SK-N-SH (cell line): ENCODE data around the gene ELFN2. TPM values are rescaled to one million over a fixed set of nuclear protein-coding genes. Genes with fewer than 3 reads are reported as not detected.

Experiments
- CTCF ChIA-PET: fragments of 300-600, 350-600 bp; formaldehyde crosslinking; extraction: SDS; loops from one replicate; lab custom pipeline; 2021; lab: Yijun Ruan, JAX
- POLR2A ChIA-PET: fragments of 350-600 bp; sonication (Branson Sonifier 250); formaldehyde crosslinking; extraction: SDS; loops from one replicate; lab custom pipeline; 2020; ENCODE audit warnings: antibody characterized with exemption, inconsistent platforms; lab: Yijun Ruan, JAX
- DNase-seq: peaks from one replicate; pipeline ENCODE4 v3.0.0; 2012
- H2AFZ ChIP-seq: fragments of 200-600 bp; sonication (generic); 2 replicates; pipeline ENCODE4 v1.8.1; 2016; ENCODE audit warnings: antibody characterized with exemption, mild to moderate bottlenecking, low read depth
- H3F3A ChIP-seq: fragments of 200-600 bp; sonication (generic); replicated peaks from 2 replicates; pipeline ENCODE3; 2016; ENCODE audit warnings: antibody characterized with exemption, mild to moderate bottlenecking; ENCODE audit not compliant: insufficient read depth
- H3K27ac ChIP-seq, 2 experiments: fragments of 200-500 bp in 1 of 2; fragments of 200-600 bp in 1 of 2; sonication (Bioruptor generic) in 1 of 2; sonication (generic), shearing (Covaris generic) in 1 of 2; 2 replicates each; pipeline versions ENCODE4 v1.5.1 to v1.6.1; 2014 to 2016; ENCODE audit warnings: low read depth in 2 of 2, inconsistent platforms in 1 of 2, low read length in 1 of 2, mild to moderate bottlenecking in 1 of 2, mixed read lengths in 1 of 2
- H3K27me3 ChIP-seq: fragments of 200-600 bp; sonication (generic), shearing (Covaris generic); 2 replicates; pipeline ENCODE4 v1.6.1; 2016; ENCODE audit warnings: mixed run types; ENCODE audit not compliant: insufficient read depth
- H3K36me3 ChIP-seq, 2 experiments: fragments of 200-500 bp in 1 of 2; fragments of 200-600 bp in 1 of 2; sonication (Bioruptor generic) in 1 of 2; sonication (generic) in 1 of 2; replicated peaks in 1 of 2; 2 replicates each; pipeline versions ENCODE3 to v1.5.1; 2014 to 2016; ENCODE audit warnings: low read length in 1 of 2, mild to moderate bottlenecking in 1 of 2; ENCODE audit not compliant: insufficient read depth in 2 of 2, control insufficient read depth in 1 of 2
- H3K4me1 ChIP-seq, 2 experiments: fragments of 200-500 bp in 1 of 2; fragments of 200-600 bp in 1 of 2; sonication (Bioruptor generic) in 1 of 2; sonication (generic), shearing (Covaris generic) in 1 of 2; 2 replicates each; pipeline versions ENCODE4 v1.5.1 to v1.6.1; 2014 to 2016; ENCODE audit warnings: low read depth in 1 of 2, low read length in 1 of 2, mixed run types in 1 of 2; ENCODE audit not compliant: insufficient read depth in 2 of 2, control insufficient read depth in 1 of 2
- H3K4me2 ChIP-seq: fragments of 200-600 bp; sonication (generic), shearing (Covaris generic); 2 replicates; pipeline ENCODE4 v1.6.1; 2017; ENCODE audit warnings: mixed run types
- H3K4me3 ChIP-seq, 2 experiments: fragments of 200-500 bp in 1 of 2; fragments of 200-600 bp in 1 of 2; sonication (Bioruptor generic) in 1 of 2; sonication (generic), shearing (Covaris generic) in 1 of 2; 2 replicates each; pipeline versions ENCODE4 v1.5.1 to v1.8.1; 2014 to 2016; ENCODE audit warnings: low read depth in 2 of 2, inconsistent platforms in 1 of 2, low read length in 1 of 2, mild to moderate bottlenecking in 1 of 2, mixed read lengths in 1 of 2, moderate library complexity in 1 of 2
- H3K79me2 ChIP-seq: fragments of 200-600 bp; sonication (generic); 2 replicates; pipeline ENCODE4 v1.8.1; 2017; ENCODE audit warnings: mild to moderate bottlenecking; ENCODE audit not compliant: insufficient read depth
- H3K9ac ChIP-seq: fragments of 200-600 bp; sonication (generic); 2 replicates; pipeline ENCODE4 v1.6.1; 2017; ENCODE audit warnings: mixed run types
- H3K9me2 ChIP-seq: fragments of 200-600 bp; sonication (generic); 2 replicates; pipeline ENCODE4 v1.6.1; 2017; ENCODE audit warnings: mixed run types
- H3K9me3 ChIP-seq: fragments of 200-600 bp; sonication (generic); 2 replicates; pipeline ENCODE4 v1.6.1; 2017; ENCODE audit warnings: mixed run types, mild to moderate bottlenecking, moderate library complexity
- H4K20me1 ChIP-seq: fragments of 200-600 bp; sonication (generic); 2 replicates; pipeline ENCODE4 v1.6.1; 2017; ENCODE audit warnings: mild to moderate bottlenecking, mixed run types; ENCODE audit not compliant: insufficient read depth
- FOXJ3 ChIP-seq: sonication (generic); formaldehyde crosslinking; IDR thresholded peaks from 2 replicates; pipeline ENCODE4 v1.5.1; 2020; ENCODE audit warnings: mild to moderate bottlenecking, missing genetic modification reagents
- MEF2A ChIP-seq: IDR thresholded peaks from 2 replicates; pipeline ENCODE4 v1.4.0; 2012; ENCODE audit warnings: low read depth, borderline replicate concordance
- RFX5 ChIP-seq: IDR thresholded peaks from 2 replicates; pipeline ENCODE4 v1.6.1; 2012; ENCODE audit warnings: mild to moderate bottlenecking, improper control_type of control experiment, low read length
- TAF1 ChIP-seq: IDR thresholded peaks from 2 replicates; pipeline ENCODE4 v1.6.1; 2012; ENCODE audit warnings: low read depth, mild to moderate bottlenecking, low read length, moderate library complexity, borderline replicate concordance
- WGBS: methylation state at CpG from one replicate; pipeline ENCODE4 v1.1.6; 2017; ENCODE audit warnings: low lambda C conversion rate; 5-methylcytosine and 5-hydroxymethylcytosine counted together
- polyA plus RNA-seq, 3 experiments: library from polyadenylated mRNA; depleted of rRNA; stranded (reverse); fragments of >200 nt; gene quantifications; 2 replicates each; pipeline ENCODE4 v1.2.3, GENCODE V29; 2012
- TF ChIP-seq, protein P1 (sequence below): IDR thresholded peaks from 2 replicates; pipeline ENCODE4 v1.6.1; 2012; ENCODE audit warnings: mild to moderate bottlenecking, low read depth, low read length, moderate library complexity

Gene ELFN2
- polyA plus RNA-seq, 1 of the 3 experiments (the other 2 are of a cell fraction) = 2.8 TPM

DNA sequence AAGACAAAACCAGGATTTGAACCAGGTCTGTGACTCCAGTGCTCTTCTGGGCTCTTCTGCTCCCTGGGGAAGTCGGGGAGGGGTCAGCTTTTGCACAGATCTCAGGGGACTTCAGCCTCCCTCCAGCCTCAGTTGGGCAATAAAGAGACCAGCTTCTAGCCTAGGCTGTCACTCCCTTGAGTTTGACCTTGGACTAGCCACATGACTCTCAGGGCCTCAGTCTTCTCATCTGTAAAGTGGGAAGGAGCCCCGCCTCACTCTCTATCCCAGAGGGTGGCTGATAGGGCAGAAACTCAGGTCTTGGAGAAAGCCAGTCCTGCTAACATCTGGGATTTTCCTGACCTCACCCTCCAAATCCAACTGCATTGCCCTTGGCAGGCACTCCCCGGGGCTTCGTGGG is 38.7 kb downstream of the ELFN2 start:
- no peaks in the 10 kb centered on the region for H3K9me2 ChIP-seq
- H3K4me3 ChIP-seq = no peak overlapping the region
- no peaks in the 10 kb centered on the region for H3K79me2 ChIP-seq
- no peaks in the 10 kb centered on the region for H3K36me3 ChIP-seq
- no peaks in the 10 kb centered on the region for H3K4me1 ChIP-seq
- TF ChIP-seq RFX5 = no peak
- TF ChIP-seq TAF1 = no peak
- WGBS = no CpG with 5 or more reads among the region's 4 CpGs
- H3K27me3 ChIP-seq = no peaks in the 10 kb centered on the region
- no peaks in the 10 kb centered on the region for H4K20me1 ChIP-seq
- ChIA-PET CTCF (interaction anchor here (1.2 kb wide), 1 partner anchor 14 kb away, joined by 3 read pairs; no protein-coding TSS in a partner anchor), POLR2A (no interaction called here)
- no peak overlapping the region for H3K27ac ChIP-seq
- no peaks in the 10 kb centered on the region for H3K9me3 ChIP-seq
- H3K9ac ChIP-seq = no peak overlapping the region
- no peak overlapping the region for H2AFZ ChIP-seq
- DNase-seq = no peak
- H3K4me2 ChIP-seq = no peak overlapping the region
- H3F3A ChIP-seq = no peaks in the 10 kb centered on the region

DNA sequence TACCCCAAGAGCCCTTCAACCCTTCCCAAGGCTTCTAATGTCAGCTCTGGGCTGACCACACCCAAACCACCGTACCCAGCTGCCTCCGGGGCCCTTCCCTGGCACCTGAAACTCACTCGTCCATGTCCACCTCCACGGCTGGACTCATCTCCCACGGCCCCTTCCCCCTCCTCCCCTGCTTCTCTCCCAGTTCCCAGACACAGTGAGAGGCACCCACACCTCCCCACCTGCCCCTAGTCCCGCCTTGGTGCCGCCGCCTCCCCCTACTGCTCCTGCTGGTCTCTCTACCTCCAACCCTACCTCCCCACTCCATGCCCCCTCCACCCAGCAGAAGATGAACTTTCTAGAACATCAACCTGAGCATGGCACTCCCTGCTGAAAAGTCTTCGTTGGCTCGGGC is 39.5 kb downstream of the ELFN2 start:
- TF ChIP-seq, protein P1, sequence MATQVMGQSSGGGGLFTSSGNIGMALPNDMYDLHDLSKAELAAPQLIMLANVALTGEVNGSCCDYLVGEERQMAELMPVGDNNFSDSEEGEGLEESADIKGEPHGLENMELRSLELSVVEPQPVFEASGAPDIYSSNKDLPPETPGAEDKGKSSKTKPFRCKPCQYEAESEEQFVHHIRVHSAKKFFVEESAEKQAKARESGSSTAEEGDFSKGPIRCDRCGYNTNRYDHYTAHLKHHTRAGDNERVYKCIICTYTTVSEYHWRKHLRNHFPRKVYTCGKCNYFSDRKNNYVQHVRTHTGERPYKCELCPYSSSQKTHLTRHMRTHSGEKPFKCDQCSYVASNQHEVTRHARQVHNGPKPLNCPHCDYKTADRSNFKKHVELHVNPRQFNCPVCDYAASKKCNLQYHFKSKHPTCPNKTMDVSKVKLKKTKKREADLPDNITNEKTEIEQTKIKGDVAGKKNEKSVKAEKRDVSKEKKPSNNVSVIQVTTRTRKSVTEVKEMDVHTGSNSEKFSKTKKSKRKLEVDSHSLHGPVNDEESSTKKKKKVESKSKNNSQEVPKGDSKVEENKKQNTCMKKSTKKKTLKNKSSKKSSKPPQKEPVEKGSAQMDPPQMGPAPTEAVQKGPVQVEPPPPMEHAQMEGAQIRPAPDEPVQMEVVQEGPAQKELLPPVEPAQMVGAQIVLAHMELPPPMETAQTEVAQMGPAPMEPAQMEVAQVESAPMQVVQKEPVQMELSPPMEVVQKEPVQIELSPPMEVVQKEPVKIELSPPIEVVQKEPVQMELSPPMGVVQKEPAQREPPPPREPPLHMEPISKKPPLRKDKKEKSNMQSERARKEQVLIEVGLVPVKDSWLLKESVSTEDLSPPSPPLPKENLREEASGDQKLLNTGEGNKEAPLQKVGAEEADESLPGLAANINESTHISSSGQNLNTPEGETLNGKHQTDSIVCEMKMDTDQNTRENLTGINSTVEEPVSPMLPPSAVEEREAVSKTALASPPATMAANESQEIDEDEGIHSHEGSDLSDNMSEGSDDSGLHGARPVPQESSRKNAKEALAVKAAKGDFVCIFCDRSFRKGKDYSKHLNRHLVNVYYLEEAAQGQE = no peak
- TF ChIP-seq, all 33 proteins: peak for 0
- no peak overlapping the region for H3K9ac ChIP-seq
- H3K79me2 ChIP-seq = no peaks in the 10 kb centered on the region
- H3F3A ChIP-seq = no peaks in the 10 kb centered on the region
- no peaks in the 10 kb centered on the region for H4K20me1 ChIP-seq
- no peaks in the 10 kb centered on the region for H3K9me2 ChIP-seq
- H3K4me2 ChIP-seq = no peak overlapping the region
- WGBS = 64% methylated on average over 10 of the region's 10 CpGs
- no peaks in the 10 kb centered on the region for H3K36me3 ChIP-seq
- no peak overlapping the region for H2AFZ ChIP-seq
- POLR2A ChIA-PET = no interaction called here
- no peaks in the 10 kb centered on the region for H3K27me3 ChIP-seq
- H3K9me3 ChIP-seq = no peaks in the 10 kb centered on the region
- CTCF ChIA-PET = interaction anchor here (0.9 to 1.2 kb wide), 4 partner anchors 13 to 174 kb away, joined by 3 to 5 read pairs (median 3); no protein-coding TSS in a partner anchor
- no peaks in the 10 kb centered on the region; a peak in 1 of 4 replicates for H3K4me1 ChIP-seq
- no peak overlapping the region for H3K27ac ChIP-seq
- H3K4me3 ChIP-seq = no peak overlapping the region
- no peak for DNase-seq

DNA sequence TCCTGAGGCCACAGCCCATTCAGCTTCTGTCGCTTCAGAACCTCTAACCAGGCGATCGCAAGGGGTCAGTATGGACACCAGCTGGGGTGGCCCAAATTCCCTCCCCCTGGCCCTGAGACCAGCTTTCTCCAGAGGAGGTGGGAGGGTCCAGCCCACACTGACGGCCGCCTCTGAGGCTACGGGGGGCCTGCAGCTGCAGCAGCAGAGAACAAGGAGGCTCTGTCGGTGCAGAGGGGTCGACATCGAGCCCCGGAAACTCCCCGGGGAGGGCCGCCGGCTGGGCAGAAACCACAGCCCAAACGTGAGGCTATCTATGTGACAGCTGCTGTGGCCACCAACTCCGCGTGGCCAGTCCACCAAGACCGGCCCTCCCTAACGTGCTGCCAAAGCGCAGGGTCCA is 40.8 kb downstream of the ELFN2 start:
- TF ChIP-seq FOXJ3 (CRISPR knock-in tag) = no peak
- no peak for TF ChIP-seq MEF2A
- TF ChIP-seq, all 33 proteins: peak for 0
- Histone ChIP-seq H3K9me2 (no peaks in the 10 kb centered on the region), H4K20me1 (no peaks in the 10 kb centered on the region), H3K27ac (no peak overlapping the region), H3K4me1 (no peaks in the 10 kb centered on the region; a peak in 1 of 4 replicates), H3K4me3 (no peak overlapping the region), H2AFZ (no peak overlapping the region), H3K4me2 (no peak overlapping the region), H3F3A (no peaks in the 10 kb centered on the region), H3K9me3 (no peaks in the 10 kb centered on the region), H3K27me3 (no peaks in the 10 kb centered on the region), H3K9ac (no peak overlapping the region), H3K36me3 (no peaks in the 10 kb centered on the region), H3K79me2 (no peaks in the 10 kb centered on the region)
- 90% methylated on average over 8 of the region's 19 CpGs for WGBS
- POLR2A ChIA-PET = no interaction called here
- no peak for DNase-seq
- CTCF ChIA-PET = no interaction called here
